ENCODE data around the gene NEFH. TPM values are rescaled to one million over a fixed set of nuclear protein-coding genes. Genes with fewer than 3 reads are reported as not detected.

Gene NEFH
- total RNA-seq, 1 experiment from 2014 or later, result not detected

GRCh38 chr22:29509298-29509697, 29.3 kb downstream of the NEFH start:
- ChIA-PET POLR2A (no interaction called here), CTCF (interaction anchor here (3.5 kb wide), 1 partner anchor 15 kb away, joined by 12 read pairs; no protein-coding TSS in a partner anchor)
- intact Hi-C loops (cut with micrococcal nuclease), result no loop called here
- H3K9me3 Mint-ChIP-seq (ENCODE audit: unreplicated experiment), result no peaks in the 10 kb centered on the region
- BruUV-seq (replicated peaks), result no TSS peak
- DNase-seq (ENCODE audit: unreplicated experiment), result no peak
- peak overlapping the region; percentile 11 for H3K27ac Mint-ChIP-seq (ENCODE audit: low read depth, unreplicated experiment)
- H3K27me3 Mint-ChIP-seq (ENCODE audit: insufficient read depth, unreplicated experiment), result no peaks in the 10 kb centered on the region
- peaks cover 63% of the 10 kb centered on the region for H3K36me3 Mint-ChIP-seq (ENCODE audit: insufficient read depth, unreplicated experiment)
- no peak for TF ChIP-seq CTCF (IDR thresholded peaks at IDR 0.05; ENCODE audit: unreplicated experiment)
- peaks cover under 1% of the 10 kb centered on the region for H3K4me1 Mint-ChIP-seq (ENCODE audit: insufficient read depth, unreplicated experiment)
- no peak overlapping the region for H3K4me3 Mint-ChIP-seq (ENCODE audit: unreplicated experiment)

DNA sequence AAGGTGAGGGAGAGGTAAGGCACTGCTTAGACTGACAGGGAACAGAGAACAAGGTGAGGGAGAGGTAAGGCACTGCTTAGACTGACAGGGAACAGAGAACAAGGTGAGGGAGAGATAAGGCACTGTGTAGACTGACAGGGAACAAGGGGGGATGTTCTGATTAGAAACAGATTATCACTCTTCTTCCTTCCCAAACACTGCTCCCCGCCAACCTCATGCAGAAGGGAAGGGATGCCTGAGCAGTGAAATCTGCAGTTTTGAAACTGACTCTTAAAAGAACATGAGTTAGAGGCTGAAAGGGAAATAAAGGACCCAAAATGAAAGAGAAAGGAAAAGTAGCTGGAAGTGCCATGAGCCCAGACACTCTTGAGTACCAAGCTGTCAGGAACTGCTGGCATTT, 29.8 kb downstream of the NEFH start:
- peaks cover 63% of the 10 kb centered on the region for H3K36me3 Mint-ChIP-seq (ENCODE audit: insufficient read depth, unreplicated experiment)
- peak overlapping the region; percentile 11 for H3K27ac Mint-ChIP-seq (ENCODE audit: low read depth, unreplicated experiment)
- no peak overlapping the region for H3K4me3 Mint-ChIP-seq (ENCODE audit: unreplicated experiment)
- no peaks in the 10 kb centered on the region for H3K9me3 Mint-ChIP-seq (ENCODE audit: unreplicated experiment)
- TF ChIP-seq CTCF (IDR thresholded peaks at IDR 0.05; ENCODE audit: unreplicated experiment), result no peak
- ChIA-PET POLR2A (no interaction called here), CTCF (interaction anchor here (0.6 to 3.5 kb wide), 2 partner anchors 15 to 1031 kb away, joined by 5 to 12 read pairs; no protein-coding TSS in a partner anchor)
- H3K4me1 Mint-ChIP-seq (ENCODE audit: insufficient read depth, unreplicated experiment), result no peaks in the 10 kb centered on the region
- no peak for DNase-seq (ENCODE audit: unreplicated experiment)
- intact Hi-C loops (cut with micrococcal nuclease), result no loop called here
- BruUV-seq (replicated peaks), result no TSS peak
- H3K27me3 Mint-ChIP-seq (ENCODE audit: insufficient read depth, unreplicated experiment), result no peaks in the 10 kb centered on the region

- ChIA-PET POLR2A (no interaction called here), CTCF (interaction anchor here (0.6 to 3.5 kb wide), 4 partner anchors 8 to 1030 kb away, joined by 4 to 12 read pairs (median 5); no protein-coding TSS in a partner anchor)
- no peaks in the 10 kb centered on the region for H3K9me3 Mint-ChIP-seq (ENCODE audit: unreplicated experiment)
- H3K4me3 Mint-ChIP-seq (ENCODE audit: unreplicated experiment), result no peak overlapping the region
- H3K36me3 Mint-ChIP-seq (ENCODE audit: insufficient read depth, unreplicated experiment), result peaks cover 69% of the 10 kb centered on the region
- intact Hi-C loops (cut with micrococcal nuclease), result no loop called here
- no peaks in the 10 kb centered on the region for H3K27me3 Mint-ChIP-seq (ENCODE audit: insufficient read depth, unreplicated experiment)
- no peak for DNase-seq (ENCODE audit: unreplicated experiment)
- H3K4me1 Mint-ChIP-seq (ENCODE audit: insufficient read depth, unreplicated experiment), result no peaks in the 10 kb centered on the region
- no peak for TF ChIP-seq CTCF (IDR thresholded peaks at IDR 0.05; ENCODE audit: unreplicated experiment)
- BruUV-seq (replicated peaks), result no TSS peak
- no peak overlapping the region for H3K27ac Mint-ChIP-seq (ENCODE audit: low read depth, unreplicated experiment)
These were observed 30.5 kb downstream of the NEFH start for GRCh38 chr22:29510542-29510941.

DNA sequence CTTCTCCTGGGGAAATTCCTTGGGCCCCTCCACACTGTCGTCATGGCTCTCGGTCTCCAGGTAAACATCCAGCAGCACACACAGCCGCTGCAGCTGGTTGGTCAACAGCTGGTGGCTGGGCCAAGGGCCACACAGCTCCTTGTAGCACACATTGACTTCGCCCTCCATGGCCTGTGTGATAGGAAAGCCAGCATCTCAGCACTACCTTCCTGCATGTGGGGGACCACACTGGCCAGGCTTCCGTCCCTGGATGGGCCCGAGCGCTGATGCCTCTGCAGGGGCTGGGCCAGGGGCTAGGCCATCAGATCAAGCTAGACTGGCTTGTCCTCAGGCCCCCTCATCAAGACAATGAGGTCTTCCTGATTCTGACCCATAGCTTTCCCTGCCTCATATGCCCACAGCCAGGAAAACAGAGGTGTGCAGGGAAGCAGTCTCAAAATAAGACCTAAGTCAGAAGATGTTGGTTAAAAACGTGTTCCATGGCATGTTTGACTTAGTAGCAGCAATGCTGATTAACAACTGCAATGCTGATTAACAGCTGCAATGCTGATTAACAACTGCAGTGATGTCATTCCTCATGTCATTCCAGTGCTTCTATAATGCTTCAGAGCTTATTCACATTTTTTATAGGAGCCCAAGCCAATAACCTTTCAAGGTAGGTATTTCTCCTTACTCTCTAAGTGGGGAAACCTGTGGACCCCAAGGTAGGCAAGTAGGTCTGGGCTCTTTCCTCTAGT, 31.3 kb downstream of the NEFH start:
- Mint-ChIP-seq H3K4me3 (ENCODE audit: unreplicated experiment) (no peak overlapping the region), H3K4me1 (ENCODE audit: insufficient read depth, unreplicated experiment) (no peaks in the 10 kb centered on the region), H3K27me3 (ENCODE audit: insufficient read depth, unreplicated experiment) (no peaks in the 10 kb centered on the region), H3K36me3 (ENCODE audit: insufficient read depth, unreplicated experiment) (peaks cover 69% of the 10 kb centered on the region), H3K27ac (ENCODE audit: low read depth, unreplicated experiment) (no peak overlapping the region), H3K9me3 (ENCODE audit: unreplicated experiment) (no peaks in the 10 kb centered on the region)
- intact Hi-C loops (cut with micrococcal nuclease), result no loop called here
- POLR2A ChIA-PET, result no interaction called here
- CTCF ChIA-PET, result interaction anchor here (0.6 to 3.5 kb wide), 7 partner anchors 9 to 1265 kb away, joined by 3 to 12 read pairs (median 4); no protein-coding TSS in a partner anchor
- no peak for TF ChIP-seq CTCF (IDR thresholded peaks at IDR 0.05; ENCODE audit: unreplicated experiment)
- DNase-seq (ENCODE audit: unreplicated experiment), result no peak
- BruUV-seq (replicated peaks), result no TSS peak

Data from MCF 10A (cell line).